Vein endothelial cell (primary cell): ENCODE measurements around the gene BMP6. TPM values are rescaled to one million over a fixed set of nuclear protein-coding genes. Genes with fewer than 3 reads are reported as not detected.

Experiments
- total RNA-seq: library from RNA; depleted of rRNA; stranded (reverse); fragments of >200 nt; gene quantifications from 2 replicates; pipeline ENCODE4 v1.2.3, GENCODE V29; 2012

BMP6 gene
- 163 and 246 TPM in 2 replicates for total RNA-seq

GRCh38 chr6:7725849-7726415, at the start of gene BMP6:
TSS of gene BMP6 (plus strand) at chr6:7726099. CDS start at chr6:7726956, 857 bp downstream.

GRCh38 chr6:7910654-7911344, 184.9 kb downstream of the BMP6 start, which contains the start of gene TXNDC5:
TSS of gene TXNDC5 (minus strand) at chr6:7910788. CDS start at chr6:7910776, 12 bp downstream.

Other genes starting within 250 kb of the BMP6 start
- gene DSP, start 184.4 kb upstream of the BMP6 start, total RNA-seq, result 22.4 and 31.0 TPM in 2 replicates
- gene SNRNP48, start 135.9 kb upstream of the BMP6 start, total RNA-seq, result 12.7 and 16.5 TPM in 2 replicates
- gene TXNDC5, start 184.7 kb downstream of the BMP6 start, total RNA-seq, result 1,169 and 2,250 TPM in 2 replicates